Measurements from ENCODE around the gene PTK6. TPM values are rescaled to one million over a fixed set of nuclear protein-coding genes. Genes with fewer than 3 reads are reported as not detected.

Gene PTK6
- total and polyA plus RNA-seq, 2 of the 13 experiments (the other 11 are each of a cell fraction or from before 2014, with no cell fraction given), result 0.08 TPM; not detected in 1

- TF ChIP-seq BRD4 (CRISPR knock-in tag; IDR thresholded peaks at IDR 0.05) (no peak), GTF2F1 (IDR thresholded peaks at IDR 0.05; ENCODE audit: low read length) (no peak), ZNF605 (CRISPR knock-in tag; IDR thresholded peaks at IDR 0.05) (no peak; the same call in 1 of the 2 replicates), ZMYM4 (CRISPR knock-in tag; IDR thresholded peaks at IDR 0.05) (peak; percentile 38; the same call in 1 of the 2 replicates), NR2F6 (IDR thresholded peaks at IDR 0.05) (peak; percentile 63), NR2F6 (CRISPR knock-in tag; IDR thresholded peaks at IDR 0.05) (peak; percentile 75; the same call in 1 of the 2 replicates), FIP1L1 (IDR thresholded peaks at IDR 0.05; ENCODE audit: borderline replicate concordance, insufficient read depth, low read depth, low read length) (no peak), UBTF (CRISPR knock-in tag; IDR thresholded peaks at IDR 0.05) (peak; percentile 4; the same call in 1 of the 2 replicates), ZNF317 (CRISPR knock-in tag; IDR thresholded peaks at IDR 0.05) (peak; percentile 68; the same call in 1 of the 2 replicates), KDM1A (CRISPR knock-in tag; IDR thresholded peaks at IDR 0.05) (peak; percentile 26; the same call in 1 of the 2 replicates), PRMT3 (CRISPR knock-in tag; IDR thresholded peaks at IDR 0.05; ENCODE audit: borderline replicate concordance, low read depth) (no peak), ZXDC (CRISPR knock-in tag; IDR thresholded peaks at IDR 0.05) (no peak), SAFB2 (CRISPR knock-in tag; IDR thresholded peaks at IDR 0.05; ENCODE audit: borderline replicate concordance, low read depth) (peak; percentile 46; the same call in 1 of the 2 replicates), ZNF333 (CRISPR knock-in tag; IDR thresholded peaks at IDR 0.05; ENCODE audit: borderline replicate concordance) (no peak), ZNF816 (CRISPR knock-in tag; IDR thresholded peaks at IDR 0.05; ENCODE audit: borderline replicate concordance) (no peak), REL (CRISPR knock-in tag; conservative IDR thresholded peaks at IDR 0.05) (no peak)
- TF ChIP-seq, protein P1, sequence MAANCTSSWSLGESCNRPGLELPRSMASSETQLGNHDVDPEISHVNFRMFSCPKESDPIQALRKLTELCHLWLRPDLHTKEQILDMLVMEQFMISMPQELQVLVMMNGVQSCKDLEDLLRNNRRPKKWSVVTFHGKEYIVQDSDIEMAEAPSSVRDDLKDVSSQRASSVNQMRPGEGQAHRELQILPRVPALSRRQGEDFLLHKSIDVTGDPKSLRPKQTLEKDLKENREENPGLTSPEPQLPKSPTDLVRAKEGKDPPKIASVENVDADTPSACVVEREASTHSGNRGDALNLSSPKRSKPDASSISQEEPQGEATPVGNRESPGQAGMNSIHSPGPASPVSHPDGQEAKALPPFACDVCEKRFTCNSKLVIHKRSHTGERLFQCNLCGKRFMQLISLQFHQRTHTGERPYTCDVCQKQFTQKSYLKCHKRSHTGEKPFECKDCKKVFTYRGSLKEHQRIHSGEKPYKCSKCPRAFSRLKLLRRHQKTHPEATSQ (CRISPR knock-in tag; IDR thresholded peaks at IDR 0.05; ENCODE audit: borderline replicate concordance), result 0 out of 2 replicates have a peak, but pooled peaks have one; percentile 64
- TF ChIP-seq, protein P2, sequence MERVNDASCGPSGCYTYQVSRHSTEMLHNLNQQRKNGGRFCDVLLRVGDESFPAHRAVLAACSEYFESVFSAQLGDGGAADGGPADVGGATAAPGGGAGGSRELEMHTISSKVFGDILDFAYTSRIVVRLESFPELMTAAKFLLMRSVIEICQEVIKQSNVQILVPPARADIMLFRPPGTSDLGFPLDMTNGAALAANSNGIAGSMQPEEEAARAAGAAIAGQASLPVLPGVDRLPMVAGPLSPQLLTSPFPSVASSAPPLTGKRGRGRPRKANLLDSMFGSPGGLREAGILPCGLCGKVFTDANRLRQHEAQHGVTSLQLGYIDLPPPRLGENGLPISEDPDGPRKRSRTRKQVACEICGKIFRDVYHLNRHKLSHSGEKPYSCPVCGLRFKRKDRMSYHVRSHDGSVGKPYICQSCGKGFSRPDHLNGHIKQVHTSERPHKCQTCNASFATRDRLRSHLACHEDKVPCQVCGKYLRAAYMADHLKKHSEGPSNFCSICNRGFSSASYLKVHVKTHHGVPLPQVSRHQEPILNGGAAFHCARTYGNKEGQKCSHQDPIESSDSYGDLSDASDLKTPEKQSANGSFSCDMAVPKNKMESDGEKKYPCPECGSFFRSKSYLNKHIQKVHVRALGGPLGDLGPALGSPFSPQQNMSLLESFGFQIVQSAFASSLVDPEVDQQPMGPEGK (CRISPR knock-in tag; IDR thresholded peaks at IDR 0.05), result peak; percentile 94
- TF ChIP-seq, protein P3, sequence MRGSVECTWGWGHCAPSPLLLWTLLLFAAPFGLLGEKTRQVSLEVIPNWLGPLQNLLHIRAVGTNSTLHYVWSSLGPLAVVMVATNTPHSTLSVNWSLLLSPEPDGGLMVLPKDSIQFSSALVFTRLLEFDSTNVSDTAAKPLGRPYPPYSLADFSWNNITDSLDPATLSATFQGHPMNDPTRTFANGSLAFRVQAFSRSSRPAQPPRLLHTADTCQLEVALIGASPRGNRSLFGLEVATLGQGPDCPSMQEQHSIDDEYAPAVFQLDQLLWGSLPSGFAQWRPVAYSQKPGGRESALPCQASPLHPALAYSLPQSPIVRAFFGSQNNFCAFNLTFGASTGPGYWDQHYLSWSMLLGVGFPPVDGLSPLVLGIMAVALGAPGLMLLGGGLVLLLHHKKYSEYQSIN (CRISPR knock-in tag; IDR thresholded peaks at IDR 0.05; ENCODE audit: borderline replicate concordance), result no peak
Observed at GRCh38 chr20:63574829-63575743, 37.9 kb upstream of the PTK6 start (continued).

Data from HepG2 (cell line).